GM12801 (cell line): ENCODE results near the gene CCDC50.

Source experiments
- TF ChIP-seq, protein P1 (sequence below): IDR thresholded peaks from one replicate; pipeline ENCODE4 v1.5.1; 2011; ENCODE audit warnings: control low read depth; ENCODE audit not compliant: insufficient read length; ENCODE audit errors: extremely low read depth

The CCDC50 gene

DNA sequence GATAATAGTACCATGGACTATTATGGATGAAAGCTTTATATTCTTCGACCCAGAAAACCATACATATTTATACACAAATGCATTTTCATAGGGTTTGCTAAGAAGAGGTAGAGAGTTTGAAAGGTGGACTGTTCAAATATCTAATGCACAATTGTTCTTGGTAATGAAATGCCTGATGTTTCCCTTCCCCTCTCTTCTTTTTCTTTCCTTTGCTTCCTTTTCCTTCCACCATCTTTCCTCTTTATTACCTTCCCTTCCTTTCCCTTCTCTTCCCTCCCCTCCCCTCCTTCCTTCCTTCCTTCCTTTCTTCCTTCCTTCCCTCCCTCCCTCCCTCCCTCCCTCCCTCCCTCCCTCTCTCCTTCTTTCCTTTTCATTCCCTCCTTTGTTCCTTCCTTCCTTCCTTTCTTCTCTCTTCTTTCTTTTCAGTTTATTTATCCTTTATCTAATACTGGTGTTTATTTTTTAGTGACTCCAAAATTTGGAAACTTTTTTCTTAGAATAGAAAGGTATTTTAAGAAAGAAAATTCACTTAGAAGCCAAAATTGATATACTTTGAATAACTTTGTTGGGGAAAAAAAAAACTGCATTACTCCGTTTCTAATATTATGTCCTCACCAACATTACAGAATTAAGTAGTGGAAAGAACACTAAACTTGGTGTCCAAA lies 109.1 kb downstream of the CCDC50 start:
- TF ChIP-seq, protein P1, sequence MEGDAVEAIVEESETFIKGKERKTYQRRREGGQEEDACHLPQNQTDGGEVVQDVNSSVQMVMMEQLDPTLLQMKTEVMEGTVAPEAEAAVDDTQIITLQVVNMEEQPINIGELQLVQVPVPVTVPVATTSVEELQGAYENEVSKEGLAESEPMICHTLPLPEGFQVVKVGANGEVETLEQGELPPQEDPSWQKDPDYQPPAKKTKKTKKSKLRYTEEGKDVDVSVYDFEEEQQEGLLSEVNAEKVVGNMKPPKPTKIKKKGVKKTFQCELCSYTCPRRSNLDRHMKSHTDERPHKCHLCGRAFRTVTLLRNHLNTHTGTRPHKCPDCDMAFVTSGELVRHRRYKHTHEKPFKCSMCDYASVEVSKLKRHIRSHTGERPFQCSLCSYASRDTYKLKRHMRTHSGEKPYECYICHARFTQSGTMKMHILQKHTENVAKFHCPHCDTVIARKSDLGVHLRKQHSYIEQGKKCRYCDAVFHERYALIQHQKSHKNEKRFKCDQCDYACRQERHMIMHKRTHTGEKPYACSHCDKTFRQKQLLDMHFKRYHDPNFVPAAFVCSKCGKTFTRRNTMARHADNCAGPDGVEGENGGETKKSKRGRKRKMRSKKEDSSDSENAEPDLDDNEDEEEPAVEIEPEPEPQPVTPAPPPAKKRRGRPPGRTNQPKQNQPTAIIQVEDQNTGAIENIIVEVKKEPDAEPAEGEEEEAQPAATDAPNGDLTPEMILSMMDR, result no peak

DNA sequence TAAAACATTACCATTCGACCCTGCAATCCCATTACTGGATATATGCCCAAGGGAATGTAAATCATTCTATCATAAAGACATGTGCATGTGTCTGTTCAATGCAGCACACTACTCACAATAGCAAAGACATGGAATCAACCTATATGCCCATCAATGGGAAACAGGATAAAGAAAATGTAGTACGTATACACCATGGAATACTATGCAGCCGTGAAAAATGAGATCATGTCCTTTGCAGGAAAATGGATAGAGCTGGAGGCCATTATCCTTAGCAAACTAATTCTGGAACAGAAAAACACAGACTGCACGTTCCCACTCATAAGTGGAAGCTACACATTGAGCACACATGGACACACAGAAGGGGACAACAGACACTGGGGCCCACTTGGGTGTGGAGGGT lies 111.3 kb downstream of the CCDC50 start:
- TF ChIP-seq, protein P1, result no peak

- TF ChIP-seq, protein P1, result no peak
These were observed 112.5 kb downstream of the CCDC50 start for GRCh38 chr3:191441687-191442086.

DNA sequence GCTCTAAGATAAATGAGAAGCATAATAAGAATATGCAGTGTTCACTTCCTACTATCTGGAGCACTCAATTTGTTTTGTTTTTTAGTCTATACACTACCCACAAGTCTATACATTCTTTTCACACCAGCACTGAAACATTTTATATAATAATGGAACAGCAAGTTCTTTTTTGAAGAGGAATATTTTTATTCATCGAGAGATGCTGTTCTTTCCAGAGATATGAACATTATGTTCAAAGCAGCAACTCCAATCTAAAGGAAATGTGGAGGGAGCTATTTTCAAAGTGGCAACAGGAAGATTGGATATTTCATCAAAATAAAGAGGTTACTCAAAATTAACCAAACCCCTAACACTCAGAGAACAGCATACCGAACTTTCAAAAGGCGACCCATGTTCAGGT lies 115.4 kb downstream of the CCDC50 start:
- TF ChIP-seq, protein P1, result no peak
